OCI-LY1 (cell line): ENCODE data around the gene MKKS.

Source experiments
- EZH2 ChIP-seq: fragments of 200-600 bp; sonication (generic), shearing (Covaris generic); IDR thresholded peaks from 2 replicates; pipeline ENCODE4 v1.8.0; 2017; ENCODE audit warnings: borderline replicate concordance, mixed run types, mild to moderate bottlenecking, antibody characterized with exemption, low read length, moderate library complexity, mixed read lengths
- TF ChIP-seq, protein P1 (sequence below): fragments of 200-600 bp; sonication (generic), shearing (Covaris generic); IDR thresholded peaks from 2 replicates; pipeline ENCODE4 v1.5.1; 2017; ENCODE audit warnings: mild to moderate bottlenecking, antibody characterized with exemption, low read length, moderate library complexity, mixed read lengths

DNA sequence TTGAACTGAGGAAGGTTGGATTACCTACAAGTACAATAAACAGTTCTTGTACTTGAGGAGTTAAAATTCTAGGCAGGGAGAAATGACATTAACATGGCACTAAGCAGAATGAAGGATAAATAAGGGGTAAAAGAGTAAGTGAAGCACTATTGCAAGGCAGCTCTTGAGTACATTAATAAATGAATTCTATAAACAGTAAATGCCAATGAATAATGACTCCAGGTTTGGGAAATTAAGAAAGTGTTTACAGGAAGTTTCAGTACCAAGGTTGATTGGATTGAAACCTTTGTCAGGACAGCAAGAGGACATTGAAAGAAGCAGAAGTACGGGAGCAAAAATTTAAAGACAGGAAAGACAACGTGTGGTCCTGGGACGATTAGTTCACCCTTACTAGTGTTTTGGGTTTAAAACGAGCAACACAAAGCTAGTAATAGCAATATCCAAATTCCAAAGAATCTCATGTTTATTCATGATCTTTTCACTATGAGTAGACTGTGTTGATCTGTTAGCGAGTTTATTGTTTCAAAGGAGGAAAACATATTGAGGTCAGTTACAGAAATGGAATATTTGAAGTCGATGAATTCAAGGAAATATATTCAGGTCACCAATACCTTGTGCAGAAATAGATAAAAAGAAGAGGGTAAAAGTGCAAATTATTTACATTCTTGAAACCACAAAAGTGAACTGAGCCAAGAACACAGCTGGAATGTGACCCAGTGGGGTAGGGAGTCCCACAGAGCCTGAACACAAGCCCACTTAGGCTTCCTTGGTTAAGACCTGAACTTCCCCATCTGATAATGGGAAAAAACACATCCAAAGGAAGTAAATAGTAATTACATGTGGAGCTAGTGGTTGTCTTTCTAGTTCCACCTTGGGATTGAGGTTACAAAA, 80.8 kb downstream of the MKKS start:
- TF ChIP-seq, protein P1, sequence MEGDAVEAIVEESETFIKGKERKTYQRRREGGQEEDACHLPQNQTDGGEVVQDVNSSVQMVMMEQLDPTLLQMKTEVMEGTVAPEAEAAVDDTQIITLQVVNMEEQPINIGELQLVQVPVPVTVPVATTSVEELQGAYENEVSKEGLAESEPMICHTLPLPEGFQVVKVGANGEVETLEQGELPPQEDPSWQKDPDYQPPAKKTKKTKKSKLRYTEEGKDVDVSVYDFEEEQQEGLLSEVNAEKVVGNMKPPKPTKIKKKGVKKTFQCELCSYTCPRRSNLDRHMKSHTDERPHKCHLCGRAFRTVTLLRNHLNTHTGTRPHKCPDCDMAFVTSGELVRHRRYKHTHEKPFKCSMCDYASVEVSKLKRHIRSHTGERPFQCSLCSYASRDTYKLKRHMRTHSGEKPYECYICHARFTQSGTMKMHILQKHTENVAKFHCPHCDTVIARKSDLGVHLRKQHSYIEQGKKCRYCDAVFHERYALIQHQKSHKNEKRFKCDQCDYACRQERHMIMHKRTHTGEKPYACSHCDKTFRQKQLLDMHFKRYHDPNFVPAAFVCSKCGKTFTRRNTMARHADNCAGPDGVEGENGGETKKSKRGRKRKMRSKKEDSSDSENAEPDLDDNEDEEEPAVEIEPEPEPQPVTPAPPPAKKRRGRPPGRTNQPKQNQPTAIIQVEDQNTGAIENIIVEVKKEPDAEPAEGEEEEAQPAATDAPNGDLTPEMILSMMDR: no peak
- TF ChIP-seq EZH2: no peak
